Keratinocyte (primary cell): Measurements from ENCODE around the gene BICDL2. TPM values are rescaled to one million over a fixed set of nuclear protein-coding genes. Genes with fewer than 3 reads are reported as not detected.

Experiments
- DNase-seq: peaks from one replicate; pipeline ENCODE4 v3.0.0-alpha.2; 2011; ENCODE audit warnings: low read depth, missing footprints, low spot score
- FAIRE-seq: peaks from 2 replicates; lab custom pipeline; 2011; peaks lifted over from hg19 to GRCh38; lab: Jason Lieb, UNC
- H2AFZ ChIP-seq: 2 replicates; pipeline ENCODE4 v1.6.0; 2012; ENCODE audit warnings: low read length, control low read depth, inconsistent platforms; ENCODE audit not compliant: control insufficient read depth
- H3K27ac ChIP-seq: 2 replicates; pipeline ENCODE4 v1.5.1; 2011; ENCODE audit warnings: low read length; ENCODE audit not compliant: control insufficient read depth, insufficient read depth
- H3K27me3 ChIP-seq: 3 replicates; pipeline ENCODE4 v1.6.0; 2011; ENCODE audit warnings: low read length; ENCODE audit not compliant: control insufficient read depth, insufficient read depth; ENCODE audit errors: extremely low read depth
- H3K36me3 ChIP-seq, 2 experiments: 2 replicates in 1 of 2; 3 replicates in 1 of 2; pipeline ENCODE4 v1.5.1; 2011; ENCODE audit warnings: low read length in 2 of 2, mild to moderate bottlenecking in 1 of 2; ENCODE audit not compliant: control insufficient read depth in 2 of 2, insufficient read depth in 2 of 2; ENCODE audit errors: extremely low read depth in 1 of 2
- H3K4me1 ChIP-seq: 3 replicates; pipeline ENCODE4 v1.5.1; 2011; ENCODE audit warnings: low read length; ENCODE audit not compliant: control insufficient read depth, insufficient read depth; ENCODE audit errors: extremely low read depth
- H3K4me2 ChIP-seq: 3 replicates; pipeline ENCODE4 v1.6.0; 2011; ENCODE audit warnings: low read depth, low read length; ENCODE audit not compliant: control insufficient read depth, insufficient read depth; ENCODE audit errors: extremely low read depth
- H3K4me3 ChIP-seq, 3 experiments: fragments of 200-600 bp in 1 of 3; sonication (generic) in 1 of 3; 2 replicates in 2 of 3; 3 replicates in 1 of 3; pipeline ENCODE4 v1.5.1; 2011 to 2016; ENCODE audit warnings: low read length in 3 of 3, mild to moderate bottlenecking in 3 of 3, control low read depth in 2 of 3, inconsistent platforms in 1 of 3, low read depth in 1 of 3, mixed read lengths in 1 of 3, mixed run types in 1 of 3, moderate library complexity in 1 of 3; ENCODE audit not compliant: control insufficient read depth in 2 of 3, insufficient read depth in 2 of 3; ENCODE audit errors: extremely low read depth in 1 of 3
- H3K79me2 ChIP-seq: 2 replicates; pipeline ENCODE4 v1.6.0; 2012; ENCODE audit warnings: low read length; ENCODE audit not compliant: control insufficient read depth, insufficient read depth
- H3K9ac ChIP-seq: 3 replicates; pipeline ENCODE4 v1.6.0; 2011; ENCODE audit warnings: low read length; ENCODE audit not compliant: control insufficient read depth, insufficient read depth; ENCODE audit errors: extremely low read depth
- H3K9me1 ChIP-seq: 3 replicates; pipeline ENCODE4 v1.6.0; 2011; ENCODE audit warnings: low read length; ENCODE audit not compliant: control insufficient read depth, insufficient read depth; ENCODE audit errors: extremely low read depth
- H3K9me3 ChIP-seq: 2 replicates; pipeline ENCODE4 v1.5.1; 2012; ENCODE audit warnings: low read depth, low read length; ENCODE audit not compliant: control insufficient read depth
- H4K20me1 ChIP-seq: 3 replicates; pipeline ENCODE4 v1.6.0; 2011; ENCODE audit warnings: low read length; ENCODE audit not compliant: control insufficient read depth, insufficient read depth; ENCODE audit errors: extremely low read depth
- CTCF ChIP-seq, 3 experiments: IDR thresholded peaks in 1 of 3; conservative IDR thresholded peaks in 1 of 3; optimal IDR thresholded peaks in 1 of 3; 2 replicates in 2 of 3; 3 replicates in 1 of 3; pipeline versions ENCODE3 to v1.5.1; 2011; ENCODE audit warnings: low read length in 3 of 3, mild to moderate bottlenecking in 3 of 3, moderate library complexity in 2 of 3, control low read depth in 1 of 3, inconsistent platforms in 1 of 3; ENCODE audit not compliant: insufficient read depth in 2 of 3; ENCODE audit errors: extremely low read depth in 1 of 3
- EZH2 ChIP-seq: IDR thresholded peaks from one replicate; pipeline ENCODE4 v1.6.1; 2012; ENCODE audit warnings: inconsistent platforms, mild to moderate bottlenecking, low read length, moderate library complexity
- dilution Hi-C: fragments of 300-500 bp; cut with MboI; formaldehyde crosslinking; loops from one replicate; pipeline ENCODE4 v1.7.0; 2020; ENCODE audit warnings: low sequenced_read_pairs; ENCODE audit not compliant: extremely low pct_ligation_motif_present
- polyA plus RNA-seq, 5 experiments: library from polyadenylated mRNA; depleted of rRNA in 3 of 5; stranded (reverse) in 3 of 5; stranded (forward) in 1 of 5; unstranded in 1 of 5; fragments of >200 nt; gene quantifications; 1 replicate in 1 of 5; 2 replicates in 3 of 5; 3 replicates in 1 of 5; pipeline versions ENCODE4 v1.2.1 to v1.2.3, GENCODE V29; 2011 to 2012; ENCODE audit warnings: missing spikeins in 2 of 5, low read depth in 1 of 5, low replicate concordance in 1 of 5

The BICDL2 gene
- polyA plus RNA-seq, 1 donor (not counting 4 experiments of a cell fraction or from before 2014, with no cell fraction given), result 1.3 TPM

GRCh38 chr16:2983706-2984136 is 53.0 kb downstream of the BICDL2 start:
- H3K79me2 ChIP-seq, result peaks cover 13% of the 10 kb centered on the region
- peak overlapping the region; percentile 26 for H3K27ac ChIP-seq
- FAIRE-seq (no peak), DNase-seq (no peak)
- no peaks in the 10 kb centered on the region for H3K9me1 ChIP-seq
- no peak overlapping the region for H2AFZ ChIP-seq
- no peaks in the 10 kb centered on the region for H4K20me1 ChIP-seq
- no peaks in the 10 kb centered on the region for H3K9me3 ChIP-seq
- H3K36me3 ChIP-seq, result no peaks in the 10 kb centered on the region
- TF ChIP-seq CTCF (optimal IDR thresholded peaks at IDR 0.05 in 1 of 3, IDR thresholded peaks at IDR 0.05 in 1 of 3, conservative IDR thresholded peaks at IDR 0.05 in 1 of 3; ENCODE audit: extremely low read depth in 1 of 3, insufficient read depth in 2 of 3, low read length in 3 of 3) (peak; percentile 72 to 81 (median 73)), EZH2 (no peak)
- peak overlapping the region; percentile 22 for H3K9ac ChIP-seq
- H3K4me1 ChIP-seq, result peaks cover 29% of the 10 kb centered on the region
- H3K27me3 ChIP-seq, result no peaks in the 10 kb centered on the region
- dilution Hi-C loops, result no loop called here
- H3K4me3 ChIP-seq, result no peak overlapping the region
- peak overlapping the region; percentile 31 for H3K4me2 ChIP-seq

- H3K27ac ChIP-seq, result no peak overlapping the region
- TF ChIP-seq CTCF (optimal IDR thresholded peaks at IDR 0.05 in 1 of 3, IDR thresholded peaks at IDR 0.05 in 1 of 3, conservative IDR thresholded peaks at IDR 0.05 in 1 of 3; ENCODE audit: extremely low read depth in 1 of 3, insufficient read depth in 2 of 3, low read length in 3 of 3), result no peak
- TF ChIP-seq EZH2, result no peak
- no peaks in the 10 kb centered on the region for H3K9me3 ChIP-seq
- H2AFZ ChIP-seq, result no peak overlapping the region
- no peak for FAIRE-seq
- dilution Hi-C loops, result no loop called here
- no peaks in the 10 kb centered on the region for H3K27me3 ChIP-seq
- peaks cover 31% of the 10 kb centered on the region for H3K4me1 ChIP-seq
- peaks cover 17% of the 10 kb centered on the region for H3K79me2 ChIP-seq
- H3K4me2 ChIP-seq, result no peak overlapping the region
- H3K9me1 ChIP-seq, result no peaks in the 10 kb centered on the region
- H4K20me1 ChIP-seq, result no peaks in the 10 kb centered on the region
- no peak overlapping the region for H3K9ac ChIP-seq
- H3K4me3 ChIP-seq, result no peak overlapping the region
- no peaks in the 10 kb centered on the region for H3K36me3 ChIP-seq
- no peak for DNase-seq
These were observed 54.3 kb downstream of the BICDL2 start for GRCh38 chr16:2982402-2982801.
